Ishikawa (cell line): Measurements from ENCODE around the gene MKNK1.

Experiments
- CEBPB ChIP-seq: IDR thresholded peaks from 2 replicates; pipeline ENCODE4 v1.6.1; 2012
- CREB1 ChIP-seq: IDR thresholded peaks from 2 replicates; pipeline ENCODE4 v1.6.1; 2012; ENCODE audit warnings: low read depth
- EGR1 ChIP-seq: IDR thresholded peaks from 2 replicates; pipeline ENCODE4 v1.6.1; 2012
- EP300 ChIP-seq: IDR thresholded peaks from 2 replicates; pipeline ENCODE4 v1.6.1; 2012; ENCODE audit warnings: borderline replicate concordance
- FOXM1 ChIP-seq: IDR thresholded peaks from 2 replicates; pipeline ENCODE4 v1.6.1; 2012; ENCODE audit warnings: low read depth, borderline replicate concordance
- MAX ChIP-seq: IDR thresholded peaks from 2 replicates; pipeline ENCODE4 v1.6.1; 2012
- NFIC ChIP-seq: IDR thresholded peaks from 2 replicates; pipeline ENCODE4 v1.6.1; 2012
- RAD21 ChIP-seq: IDR thresholded peaks from 2 replicates; pipeline ENCODE4 v1.6.1; 2012; ENCODE audit warnings: low read depth
- REST ChIP-seq: IDR thresholded peaks from 2 replicates; pipeline ENCODE4 v1.6.1; 2012; ENCODE audit warnings: low read depth, mild to moderate bottlenecking
- TAF1 ChIP-seq: IDR thresholded peaks from 2 replicates; pipeline ENCODE4 v1.6.1; 2012; ENCODE audit warnings: low read depth, mild to moderate bottlenecking
- TCF12 ChIP-seq: IDR thresholded peaks from 2 replicates; pipeline ENCODE4 v1.6.1; 2012; ENCODE audit warnings: low read depth
- TEAD4 ChIP-seq: IDR thresholded peaks from 2 replicates; pipeline ENCODE4 v1.6.1; 2012
- USF1 ChIP-seq: IDR thresholded peaks from 2 replicates; pipeline ENCODE4 v1.6.1; 2012
- YY1 ChIP-seq: IDR thresholded peaks from 2 replicates; pipeline ENCODE4 v1.6.1; 2012; ENCODE audit warnings: low read depth
- ZBTB7A ChIP-seq: IDR thresholded peaks from 2 replicates; pipeline ENCODE4 v1.6.1; 2012; ENCODE audit warnings: low read depth

Gene MKNK1

GRCh38 chr1:46594063-46594462, 10.0 kb downstream of the MKNK1 start:
- TF ChIP-seq REST (no peak), FOXM1 (no peak), ZBTB7A (no peak), EP300 (no peak), MAX (no peak), CREB1 (no peak), USF1 (no peak), NFIC (no peak), TAF1 (no peak), EGR1 (no peak), RAD21 (no peak), YY1 (no peak), TCF12 (no peak), TEAD4 (no peak), CEBPB (no peak)

- TF ChIP-seq TAF1 (no peak), FOXM1 (no peak), EP300 (no peak), RAD21 (no peak), YY1 (no peak), CEBPB (no peak), ZBTB7A (no peak), CREB1 (no peak), TEAD4 (no peak)
These were observed 11.2 kb downstream of the MKNK1 start for GRCh38 chr1:46592823-46593222.

- no peak for TF ChIP-seq NFIC
- TF ChIP-seq EGR1: no peak
- no peak for TF ChIP-seq USF1
- TF ChIP-seq MAX: no peak
- no peak for TF ChIP-seq YY1
- no peak for TF ChIP-seq REST
- no peak for TF ChIP-seq ZBTB7A
- TF ChIP-seq TAF1: no peak
- no peak for TF ChIP-seq TCF12
- TF ChIP-seq RAD21: no peak
- TF ChIP-seq CREB1: no peak
- no peak for TF ChIP-seq FOXM1
- no peak for TF ChIP-seq TEAD4
These were observed 14.5 kb downstream of the MKNK1 start for GRCh38 chr1:46589529-46589928.

- TF ChIP-seq EP300 (no peak), RAD21 (no peak), NFIC (no peak), ZBTB7A (no peak), TEAD4 (no peak), TCF12 (no peak), USF1 (no peak), REST (no peak), MAX (no peak), CREB1 (no peak), FOXM1 (no peak), EGR1 (no peak), YY1 (no peak), CEBPB (no peak)
These were observed 17.0 kb downstream of the MKNK1 start for GRCh38 chr1:46587069-46587468.
